T1000 (cell line): ENCODE data around the gene FSIP1.

Source experiments
- DNase-seq: peaks from one replicate; lab custom pipeline; 2025; ENCODE audit warnings: mixed read lengths; lab: John Stamatoyannopoulos, UW

The FSIP1 gene

DNA sequence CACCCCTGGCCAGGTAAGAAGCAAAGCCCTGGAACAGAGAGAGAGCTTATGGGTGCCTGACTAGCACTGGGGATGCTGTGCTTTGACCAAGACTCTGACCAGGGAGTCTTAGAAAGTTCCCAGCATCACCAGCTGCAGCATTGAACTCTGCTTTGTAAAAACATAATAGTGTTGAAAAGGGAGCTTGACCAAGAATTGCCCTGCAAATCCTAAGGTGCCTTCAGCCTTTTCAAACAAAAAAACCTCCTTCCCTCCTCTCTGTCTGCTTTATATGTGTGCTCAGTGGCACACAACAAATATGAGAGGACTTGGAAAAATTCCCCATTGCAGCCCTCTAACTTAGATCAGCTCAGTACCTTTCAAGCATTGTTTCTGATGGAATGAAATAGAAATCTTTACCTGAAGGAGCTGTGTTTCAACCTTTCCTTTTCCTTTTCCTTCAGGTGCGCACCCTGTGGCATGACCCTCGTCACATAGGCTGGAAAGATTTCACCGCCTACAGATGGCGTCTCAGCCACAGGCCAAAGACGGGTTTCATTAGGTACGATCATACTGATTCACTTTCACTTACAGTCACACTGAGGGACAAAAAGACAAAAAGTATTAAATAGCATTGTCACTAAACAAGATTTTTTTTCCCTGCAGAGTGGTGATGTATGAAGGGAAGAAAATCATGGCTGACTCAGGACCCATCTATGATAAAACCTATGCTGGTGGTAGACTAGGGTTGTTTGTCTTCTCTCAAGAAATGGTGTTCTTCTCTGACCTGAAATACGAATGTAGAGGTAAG, 188.8 kb downstream of the FSIP1 start:
- DNase-seq: no peak

GRCh38 chr15:39593071-39593655, 189.5 kb downstream of the FSIP1 start:
- no peak for DNase-seq

DNA sequence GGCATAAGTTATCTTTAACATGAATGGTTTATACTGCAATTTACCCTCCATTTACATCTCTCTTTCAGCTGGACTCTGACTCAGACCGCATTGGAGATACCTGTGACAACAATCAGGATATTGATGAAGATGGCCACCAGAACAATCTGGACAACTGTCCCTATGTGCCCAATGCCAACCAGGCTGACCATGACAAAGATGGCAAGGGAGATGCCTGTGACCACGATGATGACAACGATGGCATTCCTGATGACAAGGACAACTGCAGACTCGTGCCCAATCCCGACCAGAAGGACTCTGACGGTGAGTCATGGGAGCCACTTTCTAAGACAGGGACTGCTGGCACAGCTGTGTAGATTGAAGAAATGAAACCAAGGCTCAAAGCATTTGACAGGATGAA, 190.1 kb downstream of the FSIP1 start:
- DNase-seq: no peak

GRCh38 chr15:39591896-39592315, 190.7 kb downstream of the FSIP1 start:
- DNase-seq: no peak

DNA sequence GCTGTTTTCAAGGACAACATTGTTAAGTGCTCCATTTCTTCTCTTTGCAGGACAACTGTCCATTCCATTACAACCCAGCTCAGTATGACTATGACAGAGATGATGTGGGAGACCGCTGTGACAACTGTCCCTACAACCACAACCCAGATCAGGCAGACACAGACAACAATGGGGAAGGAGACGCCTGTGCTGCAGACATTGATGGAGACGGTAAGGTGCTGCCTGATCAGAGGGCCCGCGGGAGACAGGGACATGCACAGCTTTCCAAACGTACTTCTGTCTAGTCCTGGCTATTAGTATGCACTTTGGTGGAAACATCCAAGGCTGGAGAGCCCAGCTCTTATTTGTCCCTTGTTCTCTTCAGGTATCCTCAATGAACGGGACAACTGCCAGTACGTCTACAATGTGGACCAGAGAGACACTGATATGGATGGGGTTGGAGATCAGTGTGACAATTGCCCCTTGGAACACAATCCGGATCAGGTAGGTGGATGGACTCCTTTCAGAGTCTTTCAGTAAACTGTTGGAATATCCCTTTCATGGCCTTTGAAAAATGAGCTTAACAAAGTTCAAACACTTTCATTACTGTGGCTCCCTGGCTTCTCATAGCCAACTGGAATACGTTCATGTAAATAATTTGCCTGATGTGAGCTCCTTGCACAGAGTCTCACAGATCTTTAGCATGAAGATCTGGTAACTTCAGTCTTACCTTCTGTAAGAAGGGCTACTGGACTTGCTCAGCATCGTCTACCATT, 191.3 kb downstream of the FSIP1 start:
- no peak for DNase-seq

DNA sequence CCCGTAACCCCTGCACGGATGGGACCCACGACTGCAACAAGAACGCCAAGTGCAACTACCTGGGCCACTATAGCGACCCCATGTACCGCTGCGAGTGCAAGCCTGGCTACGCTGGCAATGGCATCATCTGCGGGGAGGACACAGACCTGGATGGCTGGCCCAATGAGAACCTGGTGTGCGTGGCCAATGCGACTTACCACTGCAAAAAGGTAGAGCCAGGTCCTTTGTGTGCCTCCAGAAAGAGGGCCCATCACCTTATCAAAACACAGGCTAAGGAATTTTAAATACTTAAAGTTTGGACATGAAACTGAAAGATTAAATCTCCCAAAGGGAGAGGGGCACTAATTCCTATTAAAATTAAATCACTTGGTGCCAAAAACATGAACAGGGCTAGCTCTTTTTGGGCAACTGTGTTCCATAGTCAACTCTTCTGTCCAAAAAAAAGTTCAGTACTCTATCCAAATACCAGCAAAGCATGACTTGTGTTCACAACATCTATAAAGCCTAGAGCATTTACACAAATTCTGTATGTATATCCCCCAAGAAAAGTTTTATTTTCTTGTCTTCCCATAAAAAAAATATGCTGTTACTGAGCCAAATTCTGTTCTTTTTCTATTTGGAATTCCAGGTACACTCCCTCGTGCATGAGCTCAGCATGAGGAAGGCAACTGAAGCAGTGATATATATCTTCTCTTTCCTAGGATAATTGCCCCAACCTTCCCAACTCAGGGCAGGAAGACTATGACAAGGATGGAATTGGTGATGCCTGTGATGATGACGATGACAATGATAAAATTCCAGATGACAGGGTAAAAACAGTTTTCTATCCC, 192.6 kb downstream of the FSIP1 start:
- DNase-seq: no peak

- DNase-seq: no peak
Observed at GRCh38 chr15:39589193-39589814, 193.3 kb downstream of the FSIP1 start.

- no peak for DNase-seq
Observed at GRCh38 chr15:39588531-39589192, 194.0 kb downstream of the FSIP1 start.

DNA sequence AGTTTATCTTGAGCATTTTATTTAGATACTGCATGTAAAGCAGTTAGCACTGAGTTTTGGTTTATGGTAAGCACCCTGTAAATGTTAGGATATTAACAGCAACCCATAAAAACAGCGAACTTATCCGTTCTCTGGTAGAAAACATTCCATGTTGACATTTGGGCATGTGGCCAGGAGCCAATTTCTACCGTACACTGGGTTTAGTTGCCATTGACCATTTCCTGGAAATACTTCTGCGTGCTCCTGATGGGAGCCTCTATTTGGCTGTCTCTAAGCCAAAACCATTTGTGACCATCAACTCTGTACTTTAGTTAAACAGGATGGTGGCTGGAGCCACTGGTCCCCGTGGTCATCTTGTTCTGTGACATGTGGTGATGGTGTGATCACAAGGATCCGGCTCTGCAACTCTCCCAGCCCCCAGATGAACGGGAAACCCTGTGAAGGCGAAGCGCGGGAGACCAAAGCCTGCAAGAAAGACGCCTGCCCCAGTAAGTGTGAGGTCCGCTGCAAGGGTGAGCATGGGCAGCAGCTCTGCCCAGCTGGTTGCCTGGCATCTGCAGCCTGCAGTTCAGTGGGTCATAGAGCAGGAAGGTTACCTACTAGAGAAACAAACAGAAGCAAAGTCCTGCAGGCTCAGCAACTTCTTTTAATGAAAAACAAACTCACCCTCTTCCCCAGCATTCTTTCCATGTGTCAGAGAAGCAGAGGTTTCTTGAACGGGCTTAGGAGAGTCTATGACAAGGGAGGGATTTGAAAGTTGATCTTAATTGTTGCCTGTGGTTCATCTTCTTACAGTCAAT, 194.7 kb downstream of the FSIP1 start:
- no peak for DNase-seq

DNA sequence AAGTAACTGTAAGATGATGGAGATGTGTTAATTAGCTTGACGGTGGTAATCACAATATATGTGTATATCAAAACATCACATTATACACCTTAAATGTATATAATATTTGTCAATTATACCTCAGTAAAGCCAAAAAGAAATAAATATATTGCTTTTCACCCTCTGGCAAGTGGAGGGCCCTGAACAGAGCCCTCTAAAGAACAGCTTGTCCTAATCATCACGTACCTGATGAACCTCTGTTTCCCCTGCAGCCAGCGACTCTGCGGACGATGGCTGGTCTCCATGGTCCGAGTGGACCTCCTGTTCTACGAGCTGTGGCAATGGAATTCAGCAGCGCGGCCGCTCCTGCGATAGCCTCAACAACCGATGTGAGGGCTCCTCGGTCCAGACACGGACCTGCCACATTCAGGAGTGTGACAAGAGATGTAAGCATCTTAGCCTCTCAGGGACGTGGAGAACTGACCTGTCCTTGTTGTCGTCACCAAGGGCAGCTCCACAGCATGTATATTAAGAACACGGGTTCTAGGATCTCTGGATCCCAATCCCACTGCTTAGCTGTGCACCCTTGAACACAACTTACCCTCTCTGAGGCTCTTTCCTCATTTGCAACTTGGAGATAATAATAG, 195.4 kb downstream of the FSIP1 start:
- DNase-seq: no peak

- DNase-seq: no peak
Observed at GRCh38 chr15:39586387-39587095, 196.1 kb downstream of the FSIP1 start.

DNA sequence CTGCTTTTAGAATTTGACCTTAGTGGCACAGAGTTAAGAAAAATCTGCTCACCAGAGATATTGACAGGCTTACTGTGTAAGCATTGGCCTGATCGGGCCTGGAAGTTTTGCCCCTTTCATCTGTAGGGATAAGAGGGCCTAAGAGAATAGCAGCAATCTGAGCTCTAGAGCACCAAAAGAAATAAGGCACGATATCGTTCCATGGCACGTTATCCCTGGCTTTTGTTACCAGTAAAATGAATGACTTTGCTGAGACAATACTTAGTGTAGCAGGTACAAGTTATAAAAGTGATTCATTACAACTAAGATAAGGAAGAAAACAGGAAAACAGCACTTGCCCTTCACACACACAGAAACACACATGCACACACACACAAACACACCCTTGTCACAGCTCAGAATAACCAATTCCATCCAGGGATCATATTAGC, 196.8 kb downstream of the FSIP1 start:
- no peak for DNase-seq

GRCh38 chr15:39585389-39585841, 197.2 kb downstream of the FSIP1 start:
- DNase-seq: no peak

- DNase-seq: no peak
Observed at GRCh38 chr15:39584662-39585388, 197.8 kb downstream of the FSIP1 start.

DNA sequence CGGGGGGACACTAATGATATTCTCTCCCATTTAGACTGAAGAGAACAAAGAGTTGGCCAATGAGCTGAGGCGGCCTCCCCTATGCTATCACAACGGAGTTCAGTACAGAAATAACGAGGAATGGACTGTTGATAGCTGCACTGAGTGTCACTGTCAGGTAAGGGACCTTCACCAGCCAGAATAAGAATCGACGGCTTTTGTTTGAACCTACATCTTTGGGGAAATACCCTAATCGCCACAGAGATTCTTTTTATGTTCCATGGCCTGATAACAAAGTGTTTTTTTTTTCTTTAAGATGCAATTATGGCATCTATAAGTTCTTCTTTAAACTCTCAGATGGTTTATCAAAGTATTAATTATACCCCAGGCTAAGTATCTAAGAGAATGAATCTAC, 198.4 kb downstream of the FSIP1 start:
- DNase-seq: no peak

DNA sequence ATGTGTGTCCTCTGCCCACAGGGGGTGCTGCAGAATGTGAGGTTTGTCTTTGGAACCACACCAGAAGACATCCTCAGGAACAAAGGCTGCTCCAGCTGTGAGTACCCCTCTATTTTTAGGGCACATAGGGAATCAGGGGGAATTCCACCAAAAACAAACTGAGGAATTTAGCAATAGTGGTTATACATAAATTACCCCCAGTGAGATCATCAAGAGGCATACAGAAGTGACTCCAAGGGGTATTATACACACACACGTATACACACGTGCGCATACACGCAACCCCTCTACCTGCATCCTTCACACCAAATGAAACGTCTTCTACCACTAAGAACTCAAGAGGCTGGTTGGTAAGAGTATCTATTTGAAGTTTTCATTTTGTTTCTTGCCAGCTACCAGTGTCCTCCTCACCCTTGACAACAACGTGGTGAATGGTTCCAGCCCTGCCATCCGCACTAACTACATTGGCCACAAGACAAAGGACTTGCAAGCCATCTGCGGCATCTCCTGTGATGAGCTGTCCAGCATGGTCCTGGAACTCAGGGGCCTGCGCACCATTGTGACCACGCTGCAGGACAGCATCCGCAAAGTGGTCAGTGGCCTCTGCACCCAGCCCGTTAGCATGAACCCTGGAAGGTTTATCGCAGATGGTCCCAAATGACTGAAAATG, 198.9 kb downstream of the FSIP1 start:
- DNase-seq: no peak

DNA sequence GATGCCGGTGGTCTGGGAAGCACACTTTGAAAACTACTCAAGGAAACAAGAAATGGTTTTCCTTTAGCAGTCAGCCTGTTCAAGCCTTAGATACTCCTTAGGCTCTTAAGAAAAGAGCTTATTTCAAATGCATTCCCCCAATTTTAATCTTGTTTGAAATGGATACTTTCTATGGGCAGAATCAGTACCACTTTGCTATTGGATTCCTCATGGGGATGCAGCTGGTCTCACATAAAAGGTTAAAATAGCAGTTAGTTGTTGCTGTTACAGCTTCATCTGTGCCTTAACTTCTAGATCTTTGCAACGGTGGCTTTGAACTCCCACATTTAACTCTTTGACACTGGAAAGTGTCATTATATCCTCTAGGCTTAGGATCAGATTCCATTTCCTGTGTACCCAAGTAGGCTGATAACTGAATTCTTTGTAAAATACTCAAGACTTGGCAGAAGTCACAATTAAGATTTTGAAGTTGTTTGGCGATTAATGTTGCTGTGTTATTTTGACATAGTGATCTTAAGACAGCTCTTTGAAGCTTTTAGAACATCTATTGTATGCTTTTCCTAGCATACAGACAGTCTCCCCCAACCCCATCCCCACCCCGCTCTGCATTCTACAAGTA, 199.6 kb downstream of the FSIP1 start:
- no peak for DNase-seq
